K562 (cell line): ENCODE measurements around the gene TWSG1. TPM values are rescaled to one million over a fixed set of nuclear protein-coding genes. Genes with fewer than 3 reads are reported as not detected.
A peak's percentile ranks its signal among the peaks of the same experiment; 100 is the strongest.

ENCODE experiments used
- ATAC-seq: fragments of 200-7000 bp; cut with Tn5 transposase; 3 replicates; pipeline ENCODE4 v1.9.1; 2020; ENCODE audit warnings: moderate library complexity
- BruUV-seq: library from RNA; stranded (reverse); fragments of 400-500 nt; replicated peaks from 2 replicates; lab custom pipeline; 2021; lab: Mats Ljungman, UMichigan
- CTCF ChIA-PET: fragments of 300-600 bp; formaldehyde crosslinking; extraction: SDS; loops from one replicate; lab custom pipeline; 2021; ENCODE audit warnings: low intra/inter-chr PET ratio; lab: Yijun Ruan, JAX
- POLR2A ChIA-PET: fragments of 300-600, 350-650 bp; sonication (Branson Sonifier 250); formaldehyde crosslinking; extraction: SDS; loops from one replicate; lab custom pipeline; 2021; ENCODE audit warnings: antibody characterized with exemption, inconsistent platforms; lab: Yijun Ruan, JAX
- DNase-seq, 4 experiments: peaks; one replicate each; pipeline versions ENCODE4 v3.0.0 to v3.0.0-alpha.2; 2011 to 2018; ENCODE audit warnings: low spot score in 3 of 4, mixed read lengths in 3 of 4; ENCODE audit errors: extremely low read depth in 1 of 4
- FAIRE-seq: peaks from 2 replicates; lab custom pipeline; 2011; peaks lifted over from hg19 to GRCh38; lab: Jason Lieb, UNC
- H2AFZ ChIP-seq: 2 replicates; pipeline ENCODE4 v1.6.0; 2011; ENCODE audit warnings: low read depth, low read length, control low read depth, inconsistent platforms
- H3K27ac ChIP-seq: fragments of 200-600 bp; 3 replicates; pipeline ENCODE4 v1.8.0; 2011; ENCODE audit warnings: low read depth, mild to moderate bottlenecking, control low read depth, inconsistent platforms, low read length, moderate library complexity, mixed read lengths; ENCODE audit errors: extremely low read depth
- H3K27me3 ChIP-seq, 2 experiments: fragments of 300-600 bp in 1 of 2; 2 replicates in 1 of 2; 3 replicates in 1 of 2; pipeline versions ENCODE4 v1.6.0 to v1.8.0; 2011; ENCODE audit warnings: inconsistent platforms in 2 of 2, low read length in 2 of 2, mild to moderate bottlenecking in 1 of 2, mixed read lengths in 1 of 2, moderate library complexity in 1 of 2; ENCODE audit not compliant: control insufficient read depth in 2 of 2, insufficient read depth in 2 of 2
- H3K36me3 ChIP-seq: fragments of 300-600 bp; 3 replicates; pipeline ENCODE4 v1.8.0; 2011; ENCODE audit warnings: mild to moderate bottlenecking, low read length, inconsistent platforms; ENCODE audit not compliant: control insufficient read depth, insufficient read depth
- H3K4me1 ChIP-seq, 2 experiments: fragments of 200-600 bp in 1 of 2; replicated peaks in 1 of 2; 2 replicates in 1 of 2; 3 replicates in 1 of 2; pipeline versions ENCODE4 v1.5.1 to v1.8.0; 2011; ENCODE audit warnings: inconsistent platforms in 2 of 2, low read length in 2 of 2, mild to moderate bottlenecking in 1 of 2, mixed read lengths in 1 of 2, moderate library complexity in 1 of 2; ENCODE audit not compliant: control insufficient read depth in 2 of 2, insufficient read depth in 2 of 2
- H3K4me2 ChIP-seq: 2 replicates; pipeline ENCODE4 v1.6.1; 2011; ENCODE audit warnings: low read length, control low read depth, inconsistent platforms, mixed read lengths; ENCODE audit not compliant: insufficient read depth
- H3K4me3 ChIP-seq: fragments of 200-600 bp; sonication (generic), shearing (Covaris generic); 2 replicates; pipeline ENCODE4 v1.5.1; 2016; ENCODE audit warnings: control low read depth, inconsistent platforms
- H3K79me2 ChIP-seq: fragments of 200-600 bp; 3 replicates; pipeline ENCODE4 v1.8.0; 2011; ENCODE audit warnings: low read length, inconsistent platforms; ENCODE audit not compliant: control insufficient read depth, insufficient read depth
- H3K9ac ChIP-seq, 2 experiments: 2 replicates each; pipeline versions ENCODE4 v1.6.0 to v1.6.1; 2011; ENCODE audit warnings: low read depth in 2 of 2, low read length in 2 of 2, control low read depth in 1 of 2, inconsistent platforms in 1 of 2, mild to moderate bottlenecking in 1 of 2, mixed read lengths in 1 of 2; ENCODE audit not compliant: insufficient read depth in 1 of 2
- H3K9me1 ChIP-seq: one replicate; pipeline ENCODE4 v1.6.0; 2011; ENCODE audit warnings: inconsistent platforms, mild to moderate bottlenecking, low read length, moderate library complexity; ENCODE audit not compliant: control insufficient read depth, insufficient read depth
- H3K9me3 ChIP-seq: replicated peaks from 2 replicates; pipeline ENCODE4 v1.5.1; 2011; ENCODE audit warnings: low read depth, low read length, inconsistent platforms; ENCODE audit not compliant: control insufficient read depth, insufficient read depth
- H4K20me1 ChIP-seq: replicated peaks from 2 replicates; pipeline ENCODE4 v1.6.1; 2011; ENCODE audit warnings: low read length, inconsistent platforms, mixed read lengths; ENCODE audit not compliant: control insufficient read depth, insufficient read depth
- BRF1 ChIP-seq: IDR thresholded peaks from 3 replicates; pipeline ENCODE4 v1.6.1; 2011; ENCODE audit warnings: borderline replicate concordance, mild to moderate bottlenecking; ENCODE audit not compliant: insufficient read length; ENCODE audit errors: extremely low read depth
- CBX1 ChIP-seq: sonication (generic); IDR thresholded peaks from 2 replicates; pipeline ENCODE4 v1.6.1; 2016; ENCODE audit warnings: antibody characterized with exemption, low read depth, mild to moderate bottlenecking
- CBX3 ChIP-seq, 2 experiments: IDR thresholded peaks; 1 replicate in 1 of 2; 2 replicates in 1 of 2; pipeline ENCODE4 v1.6.1; 2012; ENCODE audit warnings: inconsistent platforms in 2 of 2, low read length in 2 of 2, borderline replicate concordance in 1 of 2, control low read depth in 1 of 2
- CBX5 ChIP-seq: IDR thresholded peaks from 2 replicates; pipeline ENCODE4 v1.6.1; 2014; ENCODE audit warnings: low read depth, borderline replicate concordance
- DPF2 ChIP-seq: fragments of 450-650 bp; IDR thresholded peaks from 2 replicates; pipeline ENCODE4 v1.6.1; 2016
- HNRNPH1 ChIP-seq: fragments of 200-400 bp; formaldehyde crosslinking; optimal IDR thresholded peaks from 2 replicates; pipeline ENCODE3; 2017; ENCODE audit warnings: low read depth, mild to moderate bottlenecking, low read length, moderate library complexity
- NCOA2 ChIP-seq, 2 experiments: fragments of 450-650 bp; IDR thresholded peaks; 2 replicates each; pipeline ENCODE4 v1.6.1; 2018; ENCODE audit warnings: mild to moderate bottlenecking in 2 of 2, moderate library complexity in 1 of 2; ENCODE audit not compliant: partially characterized antibody in 2 of 2
- NFE2L1 ChIP-seq: fragments of 450-650 bp; IDR thresholded peaks from 2 replicates; pipeline ENCODE4 v1.6.1; 2016; ENCODE audit warnings: missing genetic modification characterization, low read depth, mild to moderate bottlenecking, missing compliant biosample characterization, moderate library complexity, borderline replicate concordance
- PURB ChIP-seq: sonication (generic); formaldehyde crosslinking; IDR thresholded peaks from 2 replicates; pipeline ENCODE4 v1.9.0; 2021; ENCODE audit warnings: low read depth, mild to moderate bottlenecking, missing genetic modification reagents
- PYGO2 ChIP-seq: fragments of 450-650 bp; IDR thresholded peaks from 2 replicates; pipeline ENCODE4 v1.6.1; 2016; ENCODE audit warnings: mild to moderate bottlenecking, missing genetic modification characterization, moderate library complexity, missing compliant biosample characterization
- SIN3B ChIP-seq: fragments of 450-650 bp; IDR thresholded peaks from 2 replicates; pipeline ENCODE4 v1.6.1; 2017; ENCODE audit warnings: low read depth, mild to moderate bottlenecking, moderate library complexity
- SNRNP70 ChIP-seq: fragments of 200-400 bp; formaldehyde crosslinking; optimal IDR thresholded peaks from 2 replicates; pipeline ENCODE3; 2017; ENCODE audit warnings: low read depth, low read length
- TRIM28 ChIP-seq: fragments of 450-650 bp; IDR thresholded peaks from 2 replicates; pipeline ENCODE4 v1.6.1; 2017
- ZNF561 ChIP-seq: fragments of 450-650 bp; formaldehyde crosslinking; conservative IDR thresholded peaks from 2 replicates; pipeline ENCODE4 v1.4.0; 2020; ENCODE audit warnings: mild to moderate bottlenecking, moderate library complexity
- WGBS: fragments of 100-300 bp; shearing (Covaris generic); methylation state at CpG from one replicate; pipeline ENCODE4 v1.1.6; 2016; ENCODE audit warnings: low coverage, mixed read lengths; ENCODE audit not compliant: insufficient coverage; ENCODE audit errors: missing lambda C conversion rate; 5-methylcytosine and 5-hydroxymethylcytosine counted together
- in situ Hi-C: fragments of 300-500 bp; cut with MboI; formaldehyde crosslinking; loops from 4 replicates; pipeline ENCODE4 v1.15.0; 2018; ENCODE audit warnings: inconsistent platforms, mixed read lengths
- intact Hi-C: fragments of 100-400 bp; cut with micrococcal nuclease; formaldehyde crosslinking; loops from 2 replicates; pipeline ENCODE4 v1.14.2; 2022
- polyA plus RNA-seq, 8 experiments: library from polyadenylated mRNA; depleted of rRNA in 4 of 8; stranded (reverse) in 5 of 8; unstranded in 3 of 8; fragments of >200 nt; fragmentation: Nextera tagmentation in 2 of 8; fragmentation: Illumina TruSeq in 1 of 8; extraction: Ambion mirVana in 2 of 8; extraction: Trizol in 1 of 8; gene quantifications; 2 replicates each; pipeline versions ENCODE4 v1.2.1 to v1.2.3, GENCODE V29; 2011 to 2014; ENCODE audit warnings: inconsistent platforms in 1 of 8, missing spikeins in 1 of 8
- total RNA-seq, 7 experiments: library from RNA; depleted of rRNA in 6 of 7; stranded (reverse); fragments of >200 nt in 6 of 7; fragmentation: Illumina TruSeq in 2 of 7; extraction: Trizol in 2 of 7; gene quantifications; 2 replicates each; pipeline versions ENCODE4 v1.2.1 to v1.2.3, GENCODE V29; 2011 to 2021; ENCODE audit warnings: low replicate concordance in 1 of 7
- TF ChIP-seq, protein P1 (sequence below), 2 experiments: fragments of 250-450 bp in 1 of 2; fragments of 450-650 bp in 1 of 2; sonication (Bioruptor Pico) in 1 of 2; IDR thresholded peaks; 2 replicates each; pipeline versions ENCODE4 v1.6.1 to v1.8.0; 2016 to 2021; ENCODE audit warnings: mild to moderate bottlenecking in 2 of 2, moderate library complexity in 2 of 2, missing compliant biosample characterization in 1 of 2, missing genetic modification characterization in 1 of 2
- TF ChIP-seq, protein P2 (sequence below): sonication (generic); formaldehyde crosslinking; IDR thresholded peaks from 2 replicates; pipeline ENCODE4 v1.8.0; 2022; ENCODE audit warnings: mild to moderate bottlenecking, low read depth, missing genetic modification reagents
- TF ChIP-seq, protein P3 (sequence below): fragments of 450-650 bp; IDR thresholded peaks from 2 replicates; pipeline ENCODE4 v1.6.1; 2016; ENCODE audit warnings: low read depth, mild to moderate bottlenecking, moderate library complexity

Gene TWSG1
- total and polyA plus RNA-seq, 9 of the 15 experiments (the other 6 are each of a cell fraction or from before 2014, with no cell fraction given) = 10.4 to 37.2 (median 25.1) TPM

DNA sequence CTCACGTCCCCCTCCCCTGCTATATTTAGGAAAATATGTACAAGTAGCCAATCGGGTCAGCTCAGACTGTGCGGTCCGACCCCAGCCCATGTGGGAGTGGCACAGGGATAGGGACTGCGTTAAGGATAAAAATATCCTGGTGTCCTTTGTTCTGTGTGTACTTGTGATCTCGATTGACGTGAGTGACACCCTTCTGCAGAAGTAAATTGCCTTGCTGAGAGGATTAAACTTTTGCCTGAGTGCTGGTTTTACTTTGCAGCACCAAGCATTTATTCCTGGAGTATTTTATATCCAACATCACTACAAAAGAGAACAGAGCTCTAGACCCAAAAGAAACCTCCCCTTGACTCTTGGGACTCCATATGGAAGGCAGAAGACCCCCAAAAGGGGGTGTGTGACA, 112.8 kb downstream of the TWSG1 start:
- no peak overlapping the region for H3K4me3 ChIP-seq
- peaks cover 4% of the 10 kb centered on the region; the same call in 1 of the 2 replicates for H3K9me3 ChIP-seq
- intact Hi-C loops = no loop called here
- 53% methylated on average over 7 of the region's 7 CpGs for WGBS
- H3K27ac ChIP-seq = no peak overlapping the region
- no peak for DNase-seq
- H4K20me1 ChIP-seq = no peaks in the 10 kb centered on the region
- H3K4me2 ChIP-seq = no peak overlapping the region
- H3K79me2 ChIP-seq = no peaks in the 10 kb centered on the region
- H3K36me3 ChIP-seq = no peaks in the 10 kb centered on the region
- no TSS peak for BruUV-seq
- no peaks in the 10 kb centered on the region for H3K27me3 ChIP-seq
- FAIRE-seq = no peak
- no peak overlapping the region for H2AFZ ChIP-seq
- POLR2A ChIA-PET = no interaction called here
- no peak for ATAC-seq
- H3K9ac ChIP-seq = no peak overlapping the region
- peaks cover 0 to 8% of the 10 kb centered on the region in 2 experiments; a peak in 1 of 5 replicates for H3K4me1 ChIP-seq
- in situ Hi-C loops = no loop called here
- CTCF ChIA-PET = no interaction called here
- H3K9me1 ChIP-seq = no peaks in the 10 kb centered on the region
- peak; percentile 94; the same call in 1 of the 2 replicates for TF ChIP-seq CBX5
- TF ChIP-seq ZNF561 = peak; percentile 75; the same call in 1 of the 2 replicates
- TF ChIP-seq, protein P1, sequence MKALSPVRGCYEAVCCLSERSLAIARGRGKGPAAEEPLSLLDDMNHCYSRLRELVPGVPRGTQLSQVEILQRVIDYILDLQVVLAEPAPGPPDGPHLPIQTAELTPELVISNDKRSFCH (CRISPR knock-in tag; IDR thresholded peaks at IDR 0.05) = no peak
- TF ChIP-seq, protein P1 (tag; IDR thresholded peaks at IDR 0.05) = no peak
- peak in 1 of 2 experiments; percentile 90; a peak in 2 of 3 replicates for TF ChIP-seq CBX3 (IDR thresholded peaks at IDR 0.05; ENCODE audit: borderline replicate concordance in 1 of 2, low read length in 2 of 2)
- TF ChIP-seq BRF1 = no peak
- TF ChIP-seq DPF2 = no peak
- TF ChIP-seq TRIM28 = peak; percentile 83
- TF ChIP-seq NCOA2 (IDR thresholded peaks at IDR 0.05; ENCODE audit: partially characterized antibody in 2 of 2) = no peak
- no peak for TF ChIP-seq HNRNPH1
- no peak for TF ChIP-seq PYGO2 (tag)
- TF ChIP-seq, protein P2, sequence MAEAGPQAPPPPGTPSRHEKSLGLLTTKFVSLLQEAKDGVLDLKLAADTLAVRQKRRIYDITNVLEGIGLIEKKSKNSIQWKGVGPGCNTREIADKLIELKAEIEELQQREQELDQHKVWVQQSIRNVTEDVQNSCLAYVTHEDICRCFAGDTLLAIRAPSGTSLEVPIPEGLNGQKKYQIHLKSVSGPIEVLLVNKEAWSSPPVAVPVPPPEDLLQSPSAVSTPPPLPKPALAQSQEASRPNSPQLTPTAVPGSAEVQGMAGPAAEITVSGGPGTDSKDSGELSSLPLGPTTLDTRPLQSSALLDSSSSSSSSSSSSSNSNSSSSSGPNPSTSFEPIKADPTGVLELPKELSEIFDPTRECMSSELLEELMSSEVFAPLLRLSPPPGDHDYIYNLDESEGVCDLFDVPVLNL (CRISPR knock-in tag) = no peak
- TF ChIP-seq SNRNP70 = no peak
- TF ChIP-seq PURB (CRISPR knock-in tag) = no peak
- no peak for TF ChIP-seq NFE2L1
- TF ChIP-seq, protein P3, sequence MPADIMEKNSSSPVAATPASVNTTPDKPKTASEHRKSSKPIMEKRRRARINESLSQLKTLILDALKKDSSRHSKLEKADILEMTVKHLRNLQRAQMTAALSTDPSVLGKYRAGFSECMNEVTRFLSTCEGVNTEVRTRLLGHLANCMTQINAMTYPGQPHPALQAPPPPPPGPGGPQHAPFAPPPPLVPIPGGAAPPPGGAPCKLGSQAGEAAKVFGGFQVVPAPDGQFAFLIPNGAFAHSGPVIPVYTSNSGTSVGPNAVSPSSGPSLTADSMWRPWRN = no peak
- 0 out of 2 replicates have a peak, but pooled peaks have one; percentile 56 for TF ChIP-seq CBX1
- no peak for TF ChIP-seq SIN3B
